OCI-LY1 (cell line): ENCODE results near the gene KLF11.

Source experiments
- EZH2 ChIP-seq: fragments of 200-600 bp; sonication (generic), shearing (Covaris generic); IDR thresholded peaks from 2 replicates; pipeline ENCODE4 v1.8.0; 2017; ENCODE audit warnings: borderline replicate concordance, mixed run types, mild to moderate bottlenecking, antibody characterized with exemption, low read length, moderate library complexity, mixed read lengths
- TF ChIP-seq, protein P1 (sequence below): fragments of 200-600 bp; sonication (generic), shearing (Covaris generic); IDR thresholded peaks from 2 replicates; pipeline ENCODE4 v1.5.1; 2017; ENCODE audit warnings: mild to moderate bottlenecking, antibody characterized with exemption, low read length, moderate library complexity, mixed read lengths

DNA sequence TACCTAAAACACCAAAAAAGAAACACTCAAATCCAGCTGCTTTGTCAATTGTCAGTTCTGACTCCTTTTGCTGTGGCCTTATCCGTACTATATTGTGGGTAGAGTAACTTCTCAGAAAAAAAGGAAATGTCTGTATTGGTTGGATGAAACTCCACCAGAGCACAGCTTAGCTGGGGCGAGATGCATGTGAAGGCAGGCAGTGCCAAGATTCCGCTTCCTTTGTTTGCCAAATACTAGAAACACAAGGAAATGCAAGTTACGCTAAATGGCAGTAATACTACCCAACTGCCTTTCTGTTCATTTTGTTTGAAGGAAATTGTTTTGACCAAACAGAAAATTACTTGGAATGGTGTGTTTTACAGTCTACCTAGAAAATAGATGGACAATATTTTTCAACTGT is 10.0 kb downstream of the KLF11 start:
- no peak for TF ChIP-seq EZH2
- TF ChIP-seq, protein P1, sequence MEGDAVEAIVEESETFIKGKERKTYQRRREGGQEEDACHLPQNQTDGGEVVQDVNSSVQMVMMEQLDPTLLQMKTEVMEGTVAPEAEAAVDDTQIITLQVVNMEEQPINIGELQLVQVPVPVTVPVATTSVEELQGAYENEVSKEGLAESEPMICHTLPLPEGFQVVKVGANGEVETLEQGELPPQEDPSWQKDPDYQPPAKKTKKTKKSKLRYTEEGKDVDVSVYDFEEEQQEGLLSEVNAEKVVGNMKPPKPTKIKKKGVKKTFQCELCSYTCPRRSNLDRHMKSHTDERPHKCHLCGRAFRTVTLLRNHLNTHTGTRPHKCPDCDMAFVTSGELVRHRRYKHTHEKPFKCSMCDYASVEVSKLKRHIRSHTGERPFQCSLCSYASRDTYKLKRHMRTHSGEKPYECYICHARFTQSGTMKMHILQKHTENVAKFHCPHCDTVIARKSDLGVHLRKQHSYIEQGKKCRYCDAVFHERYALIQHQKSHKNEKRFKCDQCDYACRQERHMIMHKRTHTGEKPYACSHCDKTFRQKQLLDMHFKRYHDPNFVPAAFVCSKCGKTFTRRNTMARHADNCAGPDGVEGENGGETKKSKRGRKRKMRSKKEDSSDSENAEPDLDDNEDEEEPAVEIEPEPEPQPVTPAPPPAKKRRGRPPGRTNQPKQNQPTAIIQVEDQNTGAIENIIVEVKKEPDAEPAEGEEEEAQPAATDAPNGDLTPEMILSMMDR, result no peak
